HepG2 (cell line): Measurements from ENCODE around the gene PUS7. TPM values are rescaled to one million over a fixed set of nuclear protein-coding genes. Genes with fewer than 3 reads are reported as not detected.

Source experiments
- AGO2 ChIP-seq: fragments of 200-400 bp; formaldehyde crosslinking; optimal IDR thresholded peaks from 2 replicates; pipeline ENCODE3; 2017; ENCODE audit warnings: mild to moderate bottlenecking, low read depth, low read length, moderate library complexity
- BHLHE40 ChIP-seq: IDR thresholded peaks from 2 replicates; pipeline ENCODE4 v1.6.1; 2011; ENCODE audit warnings: low read length, improper control_type of control experiment
- CCAR2 ChIP-seq: fragments of 200-400 bp; formaldehyde crosslinking; optimal IDR thresholded peaks from 2 replicates; pipeline ENCODE3; 2018; ENCODE audit warnings: low read depth, mild to moderate bottlenecking, low read length, moderate library complexity
- CEBPG ChIP-seq: IDR thresholded peaks from 2 replicates; pipeline ENCODE4 v1.6.1; 2016
- CHCHD3 ChIP-seq: sonication (generic); formaldehyde crosslinking; IDR thresholded peaks from 2 replicates; pipeline ENCODE4 v1.8.0; 2022; ENCODE audit warnings: mild to moderate bottlenecking, missing genetic modification reagents, moderate library complexity
- ETV6 ChIP-seq: sonication (generic); formaldehyde crosslinking; conservative IDR thresholded peaks from 2 replicates; pipeline ENCODE4 v1.4.0; 2020; ENCODE audit warnings: missing genetic modification reagents
- GLI4 ChIP-seq: sonication (generic); formaldehyde crosslinking; IDR thresholded peaks from 2 replicates; pipeline ENCODE4 v1.5.1; 2020; ENCODE audit warnings: missing genetic modification reagents, mild to moderate bottlenecking, moderate library complexity, borderline replicate concordance
- HCFC1 ChIP-seq: fragments of 150-350 bp; IDR thresholded peaks from 2 replicates; pipeline ENCODE4 v1.6.1; 2014; ENCODE audit warnings: low read depth, low read length
- HDAC2 ChIP-seq: sonication (generic); formaldehyde crosslinking; IDR thresholded peaks from 2 replicates; pipeline ENCODE4 v1.4.0; 2020; ENCODE audit warnings: missing genetic modification reagents
- HOXA7 ChIP-seq: sonication (generic); formaldehyde crosslinking; IDR thresholded peaks from 2 replicates; pipeline ENCODE4 v1.8.1; 2022; ENCODE audit warnings: mild to moderate bottlenecking, missing genetic modification reagents, moderate library complexity
- JARID2 ChIP-seq: sonication (generic); formaldehyde crosslinking; IDR thresholded peaks from 2 replicates; pipeline ENCODE4 v1.8.1; 2023; ENCODE audit warnings: missing genetic modification reagents, inconsistent platforms; ENCODE audit not compliant: insufficient replicate concordance
- RFX5 ChIP-seq: IDR thresholded peaks from 2 replicates; pipeline ENCODE4 v1.6.1; 2011; ENCODE audit warnings: low read depth, low read length, improper control_type of control experiment
- SAFB2 ChIP-seq: sonication (generic); formaldehyde crosslinking; IDR thresholded peaks from 2 replicates; pipeline ENCODE4 v1.5.1; 2020; ENCODE audit warnings: missing genetic modification reagents, low read depth, mild to moderate bottlenecking, borderline replicate concordance
- ZFP36L2 ChIP-seq: sonication (generic); formaldehyde crosslinking; IDR thresholded peaks from 2 replicates; pipeline ENCODE4 v1.4.0; 2020; ENCODE audit warnings: missing genetic modification reagents
- ZNF138 ChIP-seq: sonication (generic); formaldehyde crosslinking; IDR thresholded peaks from 2 replicates; pipeline ENCODE4 v1.5.0; 2020; ENCODE audit warnings: mild to moderate bottlenecking, low read depth, missing genetic modification reagents
- ZNF317 ChIP-seq: sonication (generic); formaldehyde crosslinking; IDR thresholded peaks from 2 replicates; pipeline ENCODE4 v1.5.0; 2020; ENCODE audit warnings: mild to moderate bottlenecking, missing genetic modification reagents
- ZNF567 ChIP-seq: sonication (generic); formaldehyde crosslinking; IDR thresholded peaks from 2 replicates; pipeline ENCODE4 v1.8.1; 2023; ENCODE audit warnings: mild to moderate bottlenecking, missing genetic modification reagents, borderline replicate concordance
- ZNF678 ChIP-seq: sonication (generic); formaldehyde crosslinking; IDR thresholded peaks from 2 replicates; pipeline ENCODE4 v1.4.0; 2020; ENCODE audit warnings: mild to moderate bottlenecking, missing genetic modification reagents
- ZNF766 ChIP-seq: sonication (generic); formaldehyde crosslinking; IDR thresholded peaks from 2 replicates; pipeline ENCODE4 v1.5.0; 2020; ENCODE audit warnings: missing genetic modification reagents, borderline replicate concordance
- ZNF777 ChIP-seq: sonication (generic); formaldehyde crosslinking; IDR thresholded peaks from 2 replicates; pipeline ENCODE4 v1.4.0; 2020; ENCODE audit warnings: missing genetic modification reagents
- polyA plus RNA-seq, 8 experiments: library from polyadenylated mRNA; depleted of rRNA in 3 of 8; stranded (reverse) in 7 of 8; unstranded in 1 of 8; fragments of >200 nt; fragmentation: Illumina TruSeq in 4 of 8; extraction: Trizol in 4 of 8; gene quantifications; 2 replicates each; pipeline versions ENCODE4 v1.2.1 to v1.2.3, GENCODE V29; 2011 to 2016; ENCODE audit warnings: low read depth in 4 of 8, missing spikeins in 1 of 8, mixed read lengths in 1 of 8; ENCODE audit not compliant: insufficient read depth in 1 of 8
- total RNA-seq, 5 experiments: library from RNA; depleted of rRNA; stranded (reverse); fragments of >200 nt; fragmentation: Illumina TruSeq; extraction: Trizol; gene quantifications; 2 replicates each; pipeline ENCODE4 v1.2.3, GENCODE V29; 2016; ENCODE audit warnings: low read depth in 1 of 5
- TF ChIP-seq, protein P1 (sequence below): sonication (generic); formaldehyde crosslinking; IDR thresholded peaks from 2 replicates; pipeline ENCODE4 v1.5.0; 2020; ENCODE audit warnings: missing genetic modification reagents
- TF ChIP-seq, protein P2 (sequence below): sonication (generic); formaldehyde crosslinking; IDR thresholded peaks from 2 replicates; pipeline ENCODE4 v1.8.1; 2023; ENCODE audit warnings: mild to moderate bottlenecking, missing genetic modification reagents
- TF ChIP-seq, protein P3 (sequence below): sonication (generic); formaldehyde crosslinking; IDR thresholded peaks from 2 replicates; pipeline ENCODE4 v1.5.0; 2020; ENCODE audit warnings: mild to moderate bottlenecking, missing genetic modification reagents, borderline replicate concordance
- TF ChIP-seq, protein P4 (sequence below): IDR thresholded peaks from 2 replicates; pipeline ENCODE4 v1.6.1; 2016; ENCODE audit warnings: low read depth, control low read depth

PUS7 gene
- total and polyA plus RNA-seq, 2 of the 13 experiments (the other 11 are each of a cell fraction or from before 2014, with no cell fraction given), result 14.4 to 41.2 TPM

DNA sequence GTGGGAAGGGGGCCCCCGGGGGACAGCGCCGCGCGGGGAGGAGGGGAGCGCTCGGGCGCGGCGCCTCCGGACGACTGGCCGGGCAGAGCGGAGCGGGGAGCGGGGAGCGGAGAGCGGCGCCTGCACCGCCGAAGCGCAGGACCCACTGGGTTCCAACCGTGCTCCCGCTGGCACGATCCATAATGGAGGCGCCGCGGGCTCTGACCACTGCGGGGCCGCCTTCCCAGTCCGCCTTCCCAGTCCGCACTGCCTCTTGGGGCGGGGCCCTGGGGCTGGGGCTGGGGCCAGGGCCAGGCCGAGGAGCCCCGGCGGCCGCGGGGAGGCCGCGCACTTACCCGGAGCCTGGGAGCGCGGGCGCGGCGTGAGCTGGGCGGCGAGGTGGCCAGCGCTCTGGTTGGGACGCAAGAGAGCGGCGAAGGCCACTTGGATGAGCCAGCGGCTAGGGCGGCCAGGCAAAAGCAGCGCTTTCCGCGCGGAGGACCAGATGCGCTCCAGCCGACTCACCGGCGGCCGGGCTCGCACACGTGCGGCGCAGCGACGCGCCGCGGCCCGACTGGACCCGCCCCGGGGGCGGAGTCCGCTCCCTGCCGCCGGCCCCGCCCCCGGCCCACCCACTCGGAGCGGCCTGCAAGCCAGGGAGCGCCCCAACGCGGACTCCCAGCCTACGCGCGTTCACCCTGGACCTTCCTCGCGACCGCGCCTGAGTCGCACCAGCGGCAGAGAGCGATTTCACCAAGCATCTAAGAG, at the start of gene PUS7 (continued):
- TF ChIP-seq, protein P1, sequence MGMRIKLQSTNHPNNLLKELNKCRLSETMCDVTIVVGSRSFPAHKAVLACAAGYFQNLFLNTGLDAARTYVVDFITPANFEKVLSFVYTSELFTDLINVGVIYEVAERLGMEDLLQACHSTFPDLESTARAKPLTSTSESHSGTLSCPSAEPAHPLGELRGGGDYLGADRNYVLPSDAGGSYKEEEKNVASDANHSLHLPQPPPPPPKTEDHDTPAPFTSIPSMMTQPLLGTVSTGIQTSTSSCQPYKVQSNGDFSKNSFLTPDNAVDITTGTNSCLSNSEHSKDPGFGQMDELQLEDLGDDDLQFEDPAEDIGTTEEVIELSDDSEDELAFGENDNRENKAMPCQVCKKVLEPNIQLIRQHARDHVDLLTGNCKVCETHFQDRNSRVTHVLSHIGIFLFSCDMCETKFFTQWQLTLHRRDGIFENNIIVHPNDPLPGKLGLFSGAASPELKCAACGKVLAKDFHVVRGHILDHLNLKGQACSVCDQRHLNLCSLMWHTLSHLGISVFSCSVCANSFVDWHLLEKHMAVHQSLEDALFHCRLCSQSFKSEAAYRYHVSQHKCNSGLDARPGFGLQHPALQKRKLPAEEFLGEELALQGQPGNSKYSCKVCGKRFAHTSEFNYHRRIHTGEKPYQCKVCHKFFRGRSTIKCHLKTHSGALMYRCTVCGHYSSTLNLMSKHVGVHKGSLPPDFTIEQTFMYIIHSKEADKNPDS, result 0 out of 2 replicates have a peak, but pooled peaks have one; percentile 1
- TF ChIP-seq, protein P2, sequence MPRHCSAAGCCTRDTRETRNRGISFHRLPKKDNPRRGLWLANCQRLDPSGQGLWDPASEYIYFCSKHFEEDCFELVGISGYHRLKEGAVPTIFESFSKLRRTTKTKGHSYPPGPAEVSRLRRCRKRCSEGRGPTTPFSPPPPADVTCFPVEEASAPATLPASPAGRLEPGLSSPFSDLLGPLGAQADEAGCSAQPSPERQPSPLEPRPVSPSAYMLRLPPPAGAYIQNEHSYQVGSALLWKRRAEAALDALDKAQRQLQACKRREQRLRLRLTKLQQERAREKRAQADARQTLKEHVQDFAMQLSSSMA (CRISPR knock-in tag), result no peak
- 0 out of 2 replicates have a peak, but pooled peaks have one; percentile 66 for TF ChIP-seq SAFB2 (CRISPR knock-in tag)
- peak; percentile 76; the same call in 1 of the 2 replicates for TF ChIP-seq CHCHD3 (CRISPR knock-in tag)
- TF ChIP-seq CEBPG (CRISPR knock-in tag), result no peak
- peak; percentile 89 for TF ChIP-seq BHLHE40
- no peak for TF ChIP-seq HDAC2
- no peak for TF ChIP-seq HOXA7 (CRISPR knock-in tag)
- TF ChIP-seq ETV6 (CRISPR knock-in tag), result peak; percentile 77; the same call in 1 of the 2 replicates
- TF ChIP-seq, protein P3, sequence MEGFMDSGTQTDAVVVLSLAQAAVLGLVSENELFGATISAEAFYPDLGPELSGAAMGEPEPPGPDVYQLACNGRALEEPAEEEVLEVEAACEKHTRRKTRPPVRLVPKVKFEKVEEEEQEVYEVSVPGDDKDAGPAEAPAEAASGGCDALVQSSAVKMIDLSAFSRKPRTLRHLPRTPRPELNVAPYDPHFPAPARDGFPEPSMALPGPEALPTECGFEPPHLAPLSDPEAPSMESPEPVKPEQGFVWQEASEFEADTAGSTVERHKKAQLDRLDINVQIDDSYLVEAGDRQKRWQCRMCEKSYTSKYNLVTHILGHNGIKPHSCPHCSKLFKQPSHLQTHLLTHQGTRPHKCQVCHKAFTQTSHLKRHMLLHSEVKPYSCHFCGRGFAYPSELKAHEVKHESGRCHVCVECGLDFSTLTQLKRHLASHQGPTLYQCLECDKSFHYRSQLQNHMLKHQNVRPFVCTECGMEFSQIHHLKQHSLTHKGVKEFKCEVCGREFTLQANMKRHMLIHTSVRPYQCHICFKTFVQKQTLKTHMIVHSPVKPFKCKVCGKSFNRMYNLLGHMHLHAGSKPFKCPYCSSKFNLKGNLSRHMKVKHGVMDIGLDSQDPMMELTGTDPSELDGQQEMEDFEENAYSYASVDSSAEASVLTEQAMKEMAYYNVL, result 0 out of 2 replicates have a peak, but pooled peaks have one; percentile 32
- 0 out of 2 replicates have a peak, but pooled peaks have one; percentile 44 for TF ChIP-seq ZNF138 (CRISPR knock-in tag)
- TF ChIP-seq ZNF777 (CRISPR knock-in tag), result 0 out of 2 replicates have a peak, but pooled peaks have one; percentile 41
- no peak for TF ChIP-seq ZFP36L2 (CRISPR knock-in tag)
- TF ChIP-seq ZNF678 (CRISPR knock-in tag), result peak; percentile 75
- no peak for TF ChIP-seq CCAR2
- peak; percentile 77 for TF ChIP-seq AGO2
- TF ChIP-seq, protein P4, sequence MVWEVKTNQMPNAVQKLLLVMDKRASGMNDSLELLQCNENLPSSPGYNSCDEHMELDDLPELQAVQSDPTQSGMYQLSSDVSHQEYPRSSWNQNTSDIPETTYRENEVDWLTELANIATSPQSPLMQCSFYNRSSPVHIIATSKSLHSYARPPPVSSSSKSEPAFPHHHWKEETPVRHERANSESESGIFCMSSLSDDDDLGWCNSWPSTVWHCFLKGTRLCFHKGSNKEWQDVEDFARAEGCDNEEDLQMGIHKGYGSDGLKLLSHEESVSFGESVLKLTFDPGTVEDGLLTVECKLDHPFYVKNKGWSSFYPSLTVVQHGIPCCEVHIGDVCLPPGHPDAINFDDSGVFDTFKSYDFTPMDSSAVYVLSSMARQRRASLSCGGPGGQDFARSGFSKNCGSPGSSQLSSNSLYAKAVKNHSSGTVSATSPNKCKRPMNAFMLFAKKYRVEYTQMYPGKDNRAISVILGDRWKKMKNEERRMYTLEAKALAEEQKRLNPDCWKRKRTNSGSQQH (CRISPR knock-in tag), result peak; percentile 43
- TF ChIP-seq ZNF317 (CRISPR knock-in tag), result 0 out of 2 replicates have a peak, but pooled peaks have one; percentile 37
- no peak for TF ChIP-seq JARID2 (CRISPR knock-in tag)
- no peak for TF ChIP-seq HCFC1
- TF ChIP-seq ZNF567 (CRISPR knock-in tag), result peak; percentile 37; the same call in 1 of the 2 replicates
- TF ChIP-seq ZNF766 (CRISPR knock-in tag), result peak; percentile 85
- TF ChIP-seq GLI4 (CRISPR knock-in tag), result no peak
- no peak for TF ChIP-seq RFX5
